Measurements from ENCODE around the gene VSNL1.

VSNL1 gene

DNA sequence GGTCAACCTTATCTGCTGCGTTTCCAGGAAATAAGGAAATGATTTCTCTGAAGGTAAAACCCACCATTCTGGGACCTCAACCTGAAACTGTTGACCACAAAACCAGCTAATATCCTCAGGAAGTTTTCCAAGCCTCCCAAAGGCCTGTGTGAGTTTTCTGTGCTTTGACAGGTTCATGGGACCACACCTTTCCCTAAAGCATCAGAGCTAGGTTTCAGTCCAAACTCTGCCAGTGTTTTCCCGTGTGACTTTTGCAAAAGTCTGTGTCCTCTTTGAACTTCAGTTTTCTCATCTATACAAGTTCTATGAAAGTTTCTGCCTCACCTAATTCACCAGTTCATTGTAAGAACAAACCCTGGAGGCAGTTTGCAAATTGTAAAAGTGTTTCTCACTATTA, 39.8 kb downstream of the VSNL1 start:
- DNase-seq (ENCODE audit: low read depth in 4 of 4, low spot score in 1 of 4): no peak

DNA sequence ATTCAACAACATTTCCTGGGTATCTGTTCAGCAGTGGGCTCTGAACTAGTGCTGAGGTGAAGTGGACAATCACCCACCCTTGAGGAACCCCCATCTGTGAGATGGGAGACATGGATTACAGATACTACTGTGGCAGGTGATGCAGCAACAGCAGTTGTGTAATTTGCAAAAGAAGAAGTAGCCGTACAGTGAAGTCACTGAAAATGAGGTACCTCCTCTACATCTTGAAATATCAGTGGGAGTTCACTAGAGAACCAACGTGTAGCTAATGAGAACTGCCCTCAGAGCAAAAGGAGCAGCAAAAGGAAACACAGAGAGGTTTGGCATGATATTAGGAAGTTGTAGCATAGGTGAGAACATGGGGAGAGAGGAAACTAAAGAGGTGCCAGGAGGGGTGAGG, 41.3 kb downstream of the VSNL1 start:
- no peak for DNase-seq (ENCODE audit: low read depth in 4 of 4, low spot score in 1 of 4)

- no peak for DNase-seq (ENCODE audit: low read depth in 4 of 4, low spot score in 1 of 4)
Observed at GRCh38 chr2:17583166-17583565, 42.7 kb downstream of the VSNL1 start.

GRCh38 chr2:17583646-17584045, 43.1 kb downstream of the VSNL1 start:
- DNase-seq (ENCODE audit: low read depth in 4 of 4, low spot score in 1 of 4): no peak

- DNase-seq (ENCODE audit: low read depth in 4 of 4, low spot score in 1 of 4): no peak
Observed at GRCh38 chr2:17584689-17585088, 44.2 kb downstream of the VSNL1 start.

DNA sequence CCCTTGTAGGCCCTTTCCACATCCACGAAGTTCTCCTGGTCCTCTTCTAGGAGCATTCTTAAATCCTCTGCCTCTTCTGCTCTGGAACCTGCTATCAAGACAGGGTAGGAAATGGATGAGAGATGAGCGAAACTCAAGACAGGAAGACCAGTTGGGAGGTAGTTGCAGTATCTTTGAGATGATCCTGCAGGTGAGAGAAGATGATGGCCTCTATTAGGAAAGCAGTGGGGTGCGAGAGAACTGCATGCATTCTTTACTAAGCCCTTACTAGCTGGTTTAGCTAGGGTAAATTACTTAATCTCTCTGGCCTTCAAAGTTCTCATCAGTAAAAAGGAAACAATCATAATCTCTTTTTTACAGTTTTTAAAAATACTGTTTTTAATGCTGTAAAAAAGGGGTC, 47.0 kb downstream of the VSNL1 start:
- no peak for DNase-seq (ENCODE audit: low read depth in 4 of 4, low spot score in 1 of 4)

GRCh38 chr2:17588031-17588430, 47.5 kb downstream of the VSNL1 start:
- no peak for DNase-seq (ENCODE audit: low read depth in 4 of 4, low spot score in 1 of 4)

DNA sequence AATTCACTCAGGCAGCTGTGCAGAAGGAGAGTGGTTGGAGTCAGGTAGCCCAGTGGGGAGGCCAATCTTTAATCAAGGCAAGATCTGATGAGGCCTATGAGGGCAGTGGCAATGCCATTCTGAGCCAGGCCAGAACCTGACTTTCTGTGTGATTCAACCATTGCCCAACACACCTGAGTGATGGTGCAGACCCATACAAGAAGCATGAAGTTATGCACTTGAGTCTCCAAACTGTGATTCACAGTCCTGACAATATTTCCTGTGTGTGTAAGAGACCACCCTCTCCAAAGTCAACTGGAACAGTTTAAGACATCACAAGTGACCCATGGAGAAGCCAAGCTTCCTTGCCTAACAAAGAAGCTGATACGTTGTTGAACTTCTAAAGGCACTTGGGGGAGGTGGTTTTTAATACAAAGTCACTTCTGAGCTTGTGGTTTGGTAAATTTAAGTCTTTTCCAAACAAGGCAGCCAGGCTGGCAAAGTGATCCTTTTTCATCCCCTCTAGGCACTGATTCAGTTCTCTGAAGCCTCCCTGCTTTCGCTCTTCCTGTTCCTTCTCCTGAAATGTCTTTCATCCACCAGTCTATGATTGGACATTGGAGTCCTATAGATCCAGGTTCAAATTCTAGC, 49.0 kb downstream of the VSNL1 start:
- no peak for DNase-seq (ENCODE audit: low read depth in 4 of 4, low spot score in 1 of 4)

GRCh38 chr2:17590342-17590911, 49.9 kb downstream of the VSNL1 start:
- no peak for DNase-seq (ENCODE audit: low read depth in 4 of 4, low spot score in 1 of 4)

DNA sequence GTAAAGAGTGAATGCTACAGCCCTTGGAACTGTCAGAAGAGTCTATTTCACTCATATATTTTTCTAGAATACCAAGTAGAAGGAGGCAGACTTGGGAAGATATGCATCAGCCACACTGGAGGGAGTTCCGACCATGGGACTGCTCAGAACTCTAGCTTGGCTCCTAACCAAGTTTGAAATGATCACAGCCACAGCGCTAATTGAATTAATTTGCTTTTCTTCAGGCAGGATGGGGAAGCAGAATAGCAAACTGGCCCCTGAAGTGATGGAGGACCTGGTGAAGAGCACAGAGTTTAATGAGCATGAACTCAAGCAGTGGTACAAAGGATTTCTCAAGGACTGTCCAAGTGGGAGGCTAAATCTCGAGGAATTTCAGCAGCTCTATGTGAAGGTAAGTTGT, 51.4 kb downstream of the VSNL1 start:
- DNase-seq (ENCODE audit: low read depth in 4 of 4, low spot score in 1 of 4): no peak

- DNase-seq (ENCODE audit: low read depth in 4 of 4, low spot score in 1 of 4): no peak
Observed at GRCh38 chr2:17592731-17593409, 52.4 kb downstream of the VSNL1 start.

- no peak for DNase-seq (ENCODE audit: low read depth in 4 of 4, low spot score in 1 of 4)
Observed at GRCh38 chr2:17593445-17593840, 52.9 kb downstream of the VSNL1 start.

DNA sequence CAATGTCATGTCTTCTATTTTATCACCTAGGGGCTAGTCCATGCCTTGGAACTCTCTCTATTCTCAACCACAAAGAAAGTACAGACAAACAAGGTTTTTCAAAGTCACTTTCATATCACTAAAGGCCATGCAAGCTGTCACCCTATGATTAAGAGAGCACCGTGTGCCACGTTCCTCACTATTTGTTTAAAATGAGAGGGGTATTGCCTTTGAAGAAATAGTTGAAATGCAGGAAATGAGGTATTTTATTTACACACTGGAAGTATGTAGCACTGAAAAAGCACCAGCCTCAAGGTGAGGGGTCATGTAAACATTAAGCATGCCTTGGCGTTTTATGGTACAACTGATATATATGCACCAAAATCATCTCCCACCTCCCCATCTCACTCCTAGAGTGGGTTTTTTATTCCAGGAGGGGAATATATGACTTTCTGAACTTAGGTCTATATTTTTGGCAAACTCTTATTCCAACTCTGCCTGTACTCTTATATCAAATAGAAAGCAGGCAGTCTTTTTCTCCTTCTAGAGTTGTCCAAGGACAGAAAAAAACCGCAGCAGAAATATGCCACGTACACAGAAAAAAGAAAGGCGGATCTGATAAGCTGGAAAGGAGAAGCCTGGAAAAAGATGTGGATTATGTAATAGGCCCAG, 53.5 kb downstream of the VSNL1 start:
- DNase-seq (ENCODE audit: low read depth in 4 of 4, low spot score in 1 of 4): no peak

GRCh38 chr2:17594533-17595401, 54.3 kb downstream of the VSNL1 start:
- DNase-seq (ENCODE audit: low read depth in 4 of 4, low spot score in 1 of 4): no peak

- no peak for DNase-seq (ENCODE audit: low read depth in 4 of 4, low spot score in 1 of 4)
Observed at GRCh38 chr2:17599617-17600016, 59.1 kb downstream of the VSNL1 start.

DNA sequence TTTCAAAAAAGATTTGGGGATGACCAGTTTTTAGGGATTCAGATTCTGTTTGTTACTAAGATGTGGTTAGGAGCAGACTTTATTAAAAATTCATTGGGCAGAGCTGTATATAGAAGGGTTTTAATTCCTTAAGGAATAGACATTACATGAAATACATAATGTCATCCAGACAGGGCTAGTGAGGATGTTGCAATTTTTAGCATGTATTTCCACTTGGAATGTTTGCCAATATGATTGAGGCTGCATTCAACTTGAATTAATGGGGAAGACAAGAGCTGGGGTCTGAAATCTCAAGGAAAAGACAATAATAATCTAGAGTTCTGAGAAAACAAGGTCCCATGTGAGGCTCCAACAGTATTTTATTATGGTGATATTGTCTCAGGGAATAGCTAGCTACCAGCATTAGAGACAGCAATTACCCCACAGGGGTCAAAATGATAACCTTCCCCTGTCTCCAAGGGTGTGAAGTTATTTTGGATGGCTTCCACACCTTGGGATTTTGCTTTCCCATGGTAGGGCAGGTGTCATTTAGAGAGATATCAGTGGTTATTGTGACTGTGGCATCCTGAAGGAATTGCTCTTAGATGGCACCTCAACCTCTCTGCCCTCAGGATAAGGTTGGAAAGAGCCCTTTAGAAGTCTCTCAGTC, 60.2 kb downstream of the VSNL1 start:
- no peak for DNase-seq (ENCODE audit: low read depth in 4 of 4, low spot score in 1 of 4)

DNA sequence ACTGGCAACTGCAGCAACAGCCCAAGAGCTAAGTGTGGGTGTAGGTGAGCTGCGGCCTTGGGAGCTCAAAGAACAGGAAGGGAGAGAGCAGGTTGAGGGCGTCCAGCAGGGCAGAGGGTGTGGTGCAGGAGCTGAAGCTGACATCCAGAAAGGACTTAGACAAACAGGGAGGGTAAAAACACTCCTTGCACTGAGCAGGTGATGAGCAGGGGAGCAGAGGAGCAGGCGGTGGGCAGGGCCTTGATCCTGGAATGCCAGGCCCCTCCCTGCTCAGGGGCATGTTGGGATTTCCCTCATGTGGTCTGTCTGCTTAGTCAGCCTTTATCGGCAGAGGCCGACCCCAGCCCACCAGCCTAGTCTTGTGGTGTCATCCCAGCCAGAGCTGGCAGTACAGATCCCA, 63.6 kb downstream of the VSNL1 start:
- DNase-seq (ENCODE audit: low read depth in 4 of 4, low spot score in 1 of 4): no peak

DNA sequence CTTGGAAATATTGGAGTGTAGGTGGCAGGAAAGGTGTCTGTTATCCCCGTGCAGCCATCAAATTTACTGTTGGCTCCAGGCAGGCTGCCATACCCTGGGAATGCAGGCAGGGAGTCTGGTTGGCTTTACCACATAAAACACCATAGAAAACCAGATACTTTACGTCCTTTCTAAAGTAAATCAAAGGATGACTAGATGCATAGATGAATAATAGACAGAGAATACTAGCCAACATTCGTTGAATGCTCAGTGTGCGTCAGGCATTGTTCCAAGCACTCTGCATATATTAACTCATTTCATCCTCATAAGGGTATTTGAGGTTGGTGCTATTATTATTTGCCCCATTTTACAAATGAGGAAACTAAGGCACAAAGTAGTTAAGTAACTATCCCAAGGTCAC, 65.2 kb downstream of the VSNL1 start:
- no peak for DNase-seq (ENCODE audit: low read depth in 4 of 4, low spot score in 1 of 4)

DNA sequence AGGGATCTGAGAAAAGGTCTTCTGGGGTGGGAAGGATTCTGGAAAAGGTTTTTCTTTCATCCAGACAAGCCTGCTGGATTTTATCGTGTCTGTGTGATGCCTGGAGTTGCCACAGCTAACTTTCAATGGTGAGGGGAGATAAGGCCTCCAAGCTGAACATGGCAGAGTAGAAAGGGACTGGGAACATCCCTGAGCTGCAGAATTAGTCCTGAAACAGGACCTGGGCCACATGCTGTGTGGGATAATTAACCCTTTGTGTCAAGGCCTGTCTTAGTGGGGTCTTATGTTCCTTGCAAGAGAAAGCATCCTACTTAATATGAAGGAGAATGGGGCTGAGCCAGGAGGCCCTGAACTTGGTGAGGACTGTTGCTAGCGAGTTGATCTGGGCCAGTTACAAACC, 66.4 kb downstream of the VSNL1 start:
- no peak for DNase-seq (ENCODE audit: low read depth in 4 of 4, low spot score in 1 of 4)

GRCh38 chr2:17607379-17607778, 66.9 kb downstream of the VSNL1 start:
- DNase-seq (ENCODE audit: low read depth in 4 of 4, low spot score in 1 of 4): no peak

GRCh38 chr2:17608251-17608650, 67.8 kb downstream of the VSNL1 start:
- DNase-seq (ENCODE audit: low read depth in 4 of 4, low spot score in 1 of 4): no peak
